IMR-90 (cell line): ENCODE results near the gene TBRG4. TPM values are rescaled to one million over a fixed set of nuclear protein-coding genes. Genes with fewer than 3 reads are reported as not detected.

Experiments
- ATAC-seq: fragments of 200-7000 bp; cut with Tn5 transposase; 2 replicates; pipeline ENCODE4 v1.9.1; 2020; ENCODE audit warnings: low read depth, mild to moderate bottlenecking, moderate library complexity
- BruUV-seq: library from RNA; stranded (reverse); fragments of 400-500 nt; replicated peaks from 2 replicates; lab custom pipeline; 2021; lab: Mats Ljungman, UMichigan
- CTCF ChIA-PET: fragments of 300-600 bp; formaldehyde crosslinking; extraction: SDS; loops from one replicate; lab custom pipeline; 2021; ENCODE audit warnings: antibody characterized with exemption; lab: Yijun Ruan, JAX
- POLR2A ChIA-PET: fragments of 300-600 bp; sonication (Branson Sonifier 250); formaldehyde crosslinking; loops from one replicate; lab custom pipeline; 2022; ENCODE audit warnings: antibody characterized with exemption; ENCODE audit not compliant: unreplicated experiment; lab: Charles Lee
- DNase-seq: peaks from one replicate; pipeline ENCODE4 v3.0.0; 2013
- H2AFZ ChIP-seq: replicated peaks from 2 replicates; pipeline ENCODE3; 2013; ENCODE audit warnings: low read length, mild to moderate bottlenecking; ENCODE audit not compliant: poor library complexity
- H2AK5ac ChIP-seq: 2 replicates; pipeline ENCODE4 v1.6.1; 2013; ENCODE audit warnings: low read depth, low read length, inconsistent platforms
- H2AK9ac ChIP-seq: replicated peaks from 2 replicates; pipeline ENCODE3; 2013; ENCODE audit warnings: mild to moderate bottlenecking, low read depth, low read length, moderate library complexity; ENCODE audit not compliant: poor library complexity
- H2BK120ac ChIP-seq: 2 replicates; pipeline ENCODE4 v1.6.1; 2013; ENCODE audit warnings: low read depth, low read length, inconsistent platforms
- H2BK15ac ChIP-seq: 3 replicates; pipeline ENCODE4 v1.6.1; 2013; ENCODE audit warnings: low read depth, low read length, inconsistent platforms
- H2BK20ac ChIP-seq: 2 replicates; pipeline ENCODE4 v1.6.1; 2013; ENCODE audit warnings: low read depth, mild to moderate bottlenecking, inconsistent platforms, low read length, moderate library complexity
- H2BK5ac ChIP-seq: 2 replicates; pipeline ENCODE4 v1.6.1; 2013; ENCODE audit warnings: mild to moderate bottlenecking, low read depth, low read length, inconsistent platforms; ENCODE audit not compliant: poor library complexity, severe bottlenecking
- H3K14ac ChIP-seq: replicated peaks from 2 replicates; pipeline ENCODE4 v1.6.1; 2013; ENCODE audit warnings: low read depth, low read length, inconsistent platforms
- H3K18ac ChIP-seq: 2 replicates; pipeline ENCODE4 v1.6.1; 2013; ENCODE audit warnings: low read depth, low read length, control low read depth
- H3K23ac ChIP-seq: 2 replicates; pipeline ENCODE4 v1.6.1; 2013; ENCODE audit warnings: low read depth, low read length, inconsistent platforms
- H3K27ac ChIP-seq: 2 replicates; pipeline ENCODE4 v1.5.1; 2013; ENCODE audit warnings: mild to moderate bottlenecking, control low read depth, low read length; ENCODE audit not compliant: insufficient read depth
- H3K27me3 ChIP-seq: 2 replicates; pipeline ENCODE4 v1.6.1; 2013; ENCODE audit warnings: low read length; ENCODE audit not compliant: control insufficient read depth, insufficient read depth
- H3K36me3 ChIP-seq: 2 replicates; pipeline ENCODE4 v1.6.1; 2013; ENCODE audit warnings: low read length, mixed read lengths; ENCODE audit not compliant: control insufficient read depth, insufficient read depth
- H3K4ac ChIP-seq: 2 replicates; pipeline ENCODE4 v1.6.1; 2013; ENCODE audit warnings: low read depth, low read length, inconsistent platforms
- H3K4me1 ChIP-seq: 2 replicates; pipeline ENCODE4 v1.6.1; 2013; ENCODE audit warnings: low read length, mixed read lengths; ENCODE audit not compliant: control insufficient read depth, insufficient read depth
- H3K4me2 ChIP-seq: 2 replicates; pipeline ENCODE4 v1.6.1; 2013; ENCODE audit warnings: low read depth, mild to moderate bottlenecking, control low read depth, low read length, moderate library complexity
- H3K4me3 ChIP-seq: 2 replicates; pipeline ENCODE4 v1.5.1; 2013; ENCODE audit warnings: low read depth, mild to moderate bottlenecking, control low read depth, low read length, moderate library complexity; ENCODE audit not compliant: insufficient read depth
- H3K56ac ChIP-seq: 2 replicates; pipeline ENCODE4 v1.6.1; 2013; ENCODE audit warnings: low read length, inconsistent platforms; ENCODE audit not compliant: insufficient read depth; ENCODE audit errors: extremely low read depth
- H3K79me1 ChIP-seq, 2 experiments: 2 replicates each; pipeline ENCODE4 v1.6.1; 2013; ENCODE audit warnings: low read length in 2 of 2, inconsistent platforms in 1 of 2, low read depth in 1 of 2
- H3K9ac ChIP-seq: 2 replicates; pipeline ENCODE4 v1.6.1; 2013; ENCODE audit warnings: low read depth, low read length, control low read depth
- H3K9me1 ChIP-seq: 2 replicates; pipeline ENCODE4 v1.6.1; 2013; ENCODE audit warnings: low read length, inconsistent platforms; ENCODE audit not compliant: insufficient read depth
- H3K9me3 ChIP-seq: 2 replicates; pipeline ENCODE4 v1.6.1; 2013; ENCODE audit warnings: low read length; ENCODE audit not compliant: control insufficient read depth, insufficient read depth
- H4K20me1 ChIP-seq: 2 replicates; pipeline ENCODE4 v1.6.1; 2013; ENCODE audit warnings: low read length, inconsistent platforms; ENCODE audit not compliant: insufficient read depth
- H4K5ac ChIP-seq: 2 replicates; pipeline ENCODE4 v1.6.1; 2013; ENCODE audit warnings: mild to moderate bottlenecking, low read depth, low read length, control low read depth
- H4K8ac ChIP-seq, 2 experiments: 2 replicates each; pipeline ENCODE4 v1.6.1; 2013; ENCODE audit warnings: low read depth in 2 of 2, low read length in 2 of 2, control low read depth in 1 of 2, inconsistent platforms in 1 of 2
- H4K91ac ChIP-seq: 2 replicates; pipeline ENCODE4 v1.6.1; 2013; ENCODE audit warnings: low read depth, low read length, inconsistent platforms; ENCODE audit not compliant: insufficient read depth
- BHLHE40 ChIP-seq: fragments of 150-350 bp; IDR thresholded peaks from 2 replicates; pipeline ENCODE4 v1.6.1; 2016; ENCODE audit warnings: mild to moderate bottlenecking, low read depth, low read length
- CEBPB ChIP-seq: IDR thresholded peaks from 2 replicates; pipeline ENCODE4 v1.6.1; 2012; ENCODE audit warnings: low read depth, low read length, improper control_type of control experiment
- CHD1 ChIP-seq: IDR thresholded peaks from 2 replicates; pipeline ENCODE4 v1.6.1; 2012; ENCODE audit warnings: low read depth, low read length, improper control_type of control experiment
- MAZ ChIP-seq: IDR thresholded peaks from 2 replicates; pipeline ENCODE4 v1.6.1; 2012; ENCODE audit warnings: low read depth, mild to moderate bottlenecking, low read length, improper control_type of control experiment, moderate library complexity, borderline replicate concordance
- RFX5 ChIP-seq: IDR thresholded peaks from 2 replicates; pipeline ENCODE4 v1.8.0; 2012; ENCODE audit warnings: low read depth, mild to moderate bottlenecking, low read length, moderate library complexity
- SMC3 ChIP-seq: fragments of 150-350 bp; IDR thresholded peaks from 2 replicates; pipeline ENCODE4 v1.6.1; 2016; ENCODE audit warnings: low read depth, mild to moderate bottlenecking, antibody characterized with exemption, low read length, moderate library complexity
- WGBS, 2 experiments: methylation state at CpG; one replicate each; pipeline versions ENCODE4 v1.1.5 to v1.1.7; 2013; ENCODE audit warnings: missing lambda C conversion rate in 2 of 2; ENCODE audit not compliant: insufficient read length in 1 of 2; ENCODE audit errors: extremely low coverage in 2 of 2; 5-methylcytosine and 5-hydroxymethylcytosine counted together
- dilution Hi-C: fragments of 300-500 bp; cut with HindIII; formaldehyde crosslinking; loops from one replicate; pipeline ENCODE4 v1.14.3; 2018; ENCODE audit warnings: low sequenced_read_pairs; ENCODE audit not compliant: unreplicated experiment
- in situ Hi-C: fragments of 300-500 bp; cut with MboI; formaldehyde crosslinking; loops from 3 replicates; pipeline ENCODE4 v1.14.3; 2019; ENCODE audit warnings: low sequenced_read_pairs, inconsistent platforms, mixed read lengths
- intact Hi-C: fragments of 100-400 bp; cut with micrococcal nuclease; formaldehyde crosslinking; loops from 2 replicates; pipeline ENCODE4 v1.10.0; 2022
- polyA plus RNA-seq, 3 experiments: library from polyadenylated mRNA; depleted of rRNA; stranded (reverse); fragments of >200 nt; gene quantifications; 2 replicates each; pipeline ENCODE4 v1.2.3, GENCODE V29; 2012; ENCODE audit warnings: low replicate concordance in 1 of 3
- total RNA-seq: library from RNA; depleted of rRNA; stranded (reverse); fragments of >200 nt; gene quantifications from 2 replicates; pipeline ENCODE4 v1.2.3, GENCODE V29; 2012
- TF ChIP-seq, protein P1 (sequence below): fragments of 150-350 bp; IDR thresholded peaks from 2 replicates; pipeline ENCODE4 v1.6.1; 2016; ENCODE audit warnings: low read depth, mild to moderate bottlenecking, low read length, moderate library complexity, borderline replicate concordance
- TF ChIP-seq, protein P2 (sequence below): fragments of 150-350 bp; IDR thresholded peaks from 2 replicates; pipeline ENCODE4 v1.6.1; 2017; ENCODE audit warnings: mild to moderate bottlenecking, antibody characterized with exemption, low read length, low read depth
- TF ChIP-seq, protein P3 (sequence below): conservative IDR thresholded peaks from 2 replicates; pipeline ENCODE4 v1.5.1; 2012; ENCODE audit warnings: mild to moderate bottlenecking, low read depth, low read length, improper control_type of control experiment

The TBRG4 gene
- total and polyA plus RNA-seq, 2 of the 4 experiments (the other 2 are of a cell fraction): 71.6 to 77.6 TPM

DNA sequence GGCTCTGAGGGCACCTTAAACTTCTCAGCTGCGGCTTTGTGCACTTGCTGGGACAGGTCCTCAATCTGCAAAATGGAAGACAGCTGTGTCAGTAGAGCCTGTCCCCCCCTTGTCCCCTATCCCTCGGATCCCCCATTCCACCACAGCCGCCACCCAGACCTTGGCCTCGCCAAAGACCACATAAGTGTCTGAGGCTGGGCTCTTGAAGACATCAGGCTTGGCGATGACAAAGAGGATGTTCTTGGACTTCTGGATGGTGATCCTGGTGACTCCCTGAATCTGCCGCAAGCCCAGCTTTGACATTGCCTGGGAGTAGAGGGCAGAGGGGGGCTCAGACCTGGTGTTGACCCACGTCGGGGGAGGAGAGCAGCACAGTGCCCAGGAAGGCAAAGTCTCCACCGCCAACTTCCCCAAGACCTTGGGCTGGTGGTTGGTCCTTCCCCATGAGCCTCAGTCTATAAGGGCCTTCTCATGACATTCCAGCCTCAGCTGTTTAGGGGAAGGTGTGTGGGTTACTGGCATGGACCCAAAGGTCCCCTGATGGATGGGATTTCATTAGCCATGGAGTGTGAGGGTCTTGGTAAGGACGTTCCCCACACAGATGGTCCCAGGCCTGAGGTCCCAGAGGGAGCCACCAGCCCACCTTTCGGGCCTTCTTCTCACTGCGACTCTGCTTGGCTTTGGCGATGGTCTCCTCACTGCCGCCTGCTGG lies 30.4 kb downstream of the TBRG4 start:
- H3K4me3 ChIP-seq: no peak overlapping the region
- BruUV-seq: no TSS peak
- peak overlapping the region; percentile 42 for H2AK9ac ChIP-seq
- no peak overlapping the region for H3K56ac ChIP-seq
- ChIA-PET CTCF (no interaction called here), POLR2A (no interaction called here)
- no peak overlapping the region for H3K14ac ChIP-seq
- H3K18ac ChIP-seq: no peak overlapping the region
- no peak overlapping the region for H2AK5ac ChIP-seq
- peak overlapping the region; percentile 59 for H2AFZ ChIP-seq
- H3K4me1 ChIP-seq: no peaks in the 10 kb centered on the region
- dilution Hi-C loops: no loop called here
- H2BK15ac ChIP-seq: no peak overlapping the region
- WGBS, 2 experiments: 100% methylated on average over 3 of the region's 14 CpGs; no CpG with 5 or more reads in 1 of the 2 experiments
- no peaks in the 10 kb centered on the region for H3K9me3 ChIP-seq
- no peak overlapping the region for H3K9ac ChIP-seq
- intact Hi-C loops: no loop called here
- TF ChIP-seq, protein P1, sequence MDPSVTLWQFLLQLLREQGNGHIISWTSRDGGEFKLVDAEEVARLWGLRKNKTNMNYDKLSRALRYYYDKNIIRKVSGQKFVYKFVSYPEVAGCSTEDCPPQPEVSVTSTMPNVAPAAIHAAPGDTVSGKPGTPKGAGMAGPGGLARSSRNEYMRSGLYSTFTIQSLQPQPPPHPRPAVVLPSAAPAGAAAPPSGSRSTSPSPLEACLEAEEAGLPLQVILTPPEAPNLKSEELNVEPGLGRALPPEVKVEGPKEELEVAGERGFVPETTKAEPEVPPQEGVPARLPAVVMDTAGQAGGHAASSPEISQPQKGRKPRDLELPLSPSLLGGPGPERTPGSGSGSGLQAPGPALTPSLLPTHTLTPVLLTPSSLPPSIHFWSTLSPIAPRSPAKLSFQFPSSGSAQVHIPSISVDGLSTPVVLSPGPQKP: no peak
- no peak for TF ChIP-seq MAZ
- TF ChIP-seq RFX5: no peak
- TF ChIP-seq BHLHE40: no peak
- TF ChIP-seq SMC3: no peak
- no peak for TF ChIP-seq CHD1
- no peak for TF ChIP-seq CEBPB
- TF ChIP-seq, protein P2, sequence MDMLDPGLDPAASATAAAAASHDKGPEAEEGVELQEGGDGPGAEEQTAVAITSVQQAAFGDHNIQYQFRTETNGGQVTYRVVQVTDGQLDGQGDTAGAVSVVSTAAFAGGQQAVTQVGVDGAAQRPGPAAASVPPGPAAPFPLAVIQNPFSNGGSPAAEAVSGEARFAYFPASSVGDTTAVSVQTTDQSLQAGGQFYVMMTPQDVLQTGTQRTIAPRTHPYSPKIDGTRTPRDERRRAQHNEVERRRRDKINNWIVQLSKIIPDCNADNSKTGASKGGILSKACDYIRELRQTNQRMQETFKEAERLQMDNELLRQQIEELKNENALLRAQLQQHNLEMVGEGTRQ: no peak
- TF ChIP-seq, protein P3, sequence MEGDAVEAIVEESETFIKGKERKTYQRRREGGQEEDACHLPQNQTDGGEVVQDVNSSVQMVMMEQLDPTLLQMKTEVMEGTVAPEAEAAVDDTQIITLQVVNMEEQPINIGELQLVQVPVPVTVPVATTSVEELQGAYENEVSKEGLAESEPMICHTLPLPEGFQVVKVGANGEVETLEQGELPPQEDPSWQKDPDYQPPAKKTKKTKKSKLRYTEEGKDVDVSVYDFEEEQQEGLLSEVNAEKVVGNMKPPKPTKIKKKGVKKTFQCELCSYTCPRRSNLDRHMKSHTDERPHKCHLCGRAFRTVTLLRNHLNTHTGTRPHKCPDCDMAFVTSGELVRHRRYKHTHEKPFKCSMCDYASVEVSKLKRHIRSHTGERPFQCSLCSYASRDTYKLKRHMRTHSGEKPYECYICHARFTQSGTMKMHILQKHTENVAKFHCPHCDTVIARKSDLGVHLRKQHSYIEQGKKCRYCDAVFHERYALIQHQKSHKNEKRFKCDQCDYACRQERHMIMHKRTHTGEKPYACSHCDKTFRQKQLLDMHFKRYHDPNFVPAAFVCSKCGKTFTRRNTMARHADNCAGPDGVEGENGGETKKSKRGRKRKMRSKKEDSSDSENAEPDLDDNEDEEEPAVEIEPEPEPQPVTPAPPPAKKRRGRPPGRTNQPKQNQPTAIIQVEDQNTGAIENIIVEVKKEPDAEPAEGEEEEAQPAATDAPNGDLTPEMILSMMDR: no peak
- DNase-seq: no peak
- no peaks in the 10 kb centered on the region for H3K79me1 ChIP-seq
- no peak overlapping the region for H4K8ac ChIP-seq
- H2BK120ac ChIP-seq: no peak overlapping the region
- H3K4ac ChIP-seq: no peak overlapping the region
- H3K4me2 ChIP-seq: no peak overlapping the region
- peaks cover 28% of the 10 kb centered on the region for H3K36me3 ChIP-seq
- H2BK20ac ChIP-seq: no peak overlapping the region
- H2BK5ac ChIP-seq: no peak overlapping the region
- H3K27me3 ChIP-seq: no peaks in the 10 kb centered on the region
- no peak overlapping the region for H4K5ac ChIP-seq
- H3K23ac ChIP-seq: no peak overlapping the region
- peaks cover 16% of the 10 kb centered on the region for H3K9me1 ChIP-seq
- H3K27ac ChIP-seq: no peak overlapping the region
- no peak for ATAC-seq
- no peak overlapping the region for H4K91ac ChIP-seq
- peaks cover 4% of the 10 kb centered on the region; the same call in 1 of the 2 replicates for H4K20me1 ChIP-seq
- in situ Hi-C loops: no loop called here
